Spleen (tissue), 11 donors: ENCODE results near the gene SAFB. TPM values are rescaled to one million over a fixed set of nuclear protein-coding genes. Genes with fewer than 3 reads are reported as not detected.
A peak's percentile ranks its signal among the peaks of the same experiment; 100 is the strongest.

Experiments
- DNase-seq: peaks from one replicate; pipeline ENCODE4 v3.0.0-alpha.2; 2020
- H3K27ac ChIP-seq, 8 donors: fragments of 200-600 bp; sonication (generic) in 7 of 8; 1 replicate in 4 of 8; 2 replicates in 4 of 8; pipeline versions ENCODE4 v1.5.0 to v1.8.0; 2016 to 2021; ENCODE audit warnings: inconsistent platforms in 4 of 8, mild to moderate bottlenecking in 4 of 8, moderate library complexity in 1 of 8
- H3K27me3 ChIP-seq, 7 donors: fragments of 200-600 bp; sonication (generic) in 6 of 7; replicated peaks in 1 of 7; 1 replicate in 4 of 7; 2 replicates in 3 of 7; pipeline versions ENCODE4 v1.5.0 to v1.8.0; 2016 to 2021; ENCODE audit warnings: inconsistent platforms in 3 of 7, mild to moderate bottlenecking in 1 of 7
- H3K36me3 ChIP-seq, 6 donors: fragments of 200-600 bp; sonication (generic) in 5 of 6; 1 replicate in 4 of 6; 2 replicates in 2 of 6; pipeline versions ENCODE4 v1.5.0 to v1.8.0; 2016 to 2021; ENCODE audit warnings: inconsistent platforms in 2 of 6
- H3K4me1 ChIP-seq, 6 donors: fragments of 200-600 bp; sonication (generic) in 5 of 6; 1 replicate in 3 of 6; 2 replicates in 3 of 6; pipeline versions ENCODE4 v1.5.0 to v1.8.0; 2016 to 2021; ENCODE audit warnings: inconsistent platforms in 3 of 6
- H3K4me3 ChIP-seq, 8 donors: fragments of 200-600 bp; sonication (generic) in 7 of 8; 1 replicate in 4 of 8; 2 replicates in 4 of 8; pipeline versions ENCODE4 v1.5.0 to v1.8.0; 2016 to 2021; ENCODE audit warnings: inconsistent platforms in 4 of 8, mild to moderate bottlenecking in 4 of 8, moderate library complexity in 2 of 8
- H3K9me3 ChIP-seq, 8 donors: fragments of 200-600 bp; sonication (generic) in 7 of 8; 1 replicate in 4 of 8; 2 replicates in 4 of 8; pipeline versions ENCODE4 v1.5.0 to v1.8.0; 2016 to 2021; ENCODE audit warnings: inconsistent platforms in 4 of 8
- CTCF ChIP-seq, 11 experiments: fragments of 200-600 bp in 7 of 11; fragments of 450-650 bp in 4 of 11; sonication (generic) in 4 of 11; IDR thresholded peaks in 8 of 11; conservative IDR thresholded peaks in 3 of 11; 1 replicate in 7 of 11; 2 replicates in 4 of 11; pipeline versions ENCODE4 v1.4.0 to v1.8.0; 2016 to 2021; ENCODE audit warnings: antibody characterized with exemption in 11 of 11, inconsistent platforms in 4 of 11, mild to moderate bottlenecking in 1 of 11
- POLR2A ChIP-seq, 3 donors: fragments of 450-650 bp; IDR thresholded peaks; one replicate each; pipeline ENCODE4 v1.5.1; 2017; ENCODE audit warnings: antibody characterized with exemption in 3 of 3, mild to moderate bottlenecking in 1 of 3
- POLR2AphosphoS5 ChIP-seq, 3 donors: sonication (generic); formaldehyde crosslinking; IDR thresholded peaks; one replicate each; pipeline ENCODE4 v1.5.1; 2017; ENCODE audit warnings: antibody characterized with exemption in 3 of 3
- WGBS, 5 donors: extraction: QIAGEN DNeasy Blood & Tissue Kit in 3 of 5; methylation state at CpG; one replicate each; pipeline versions ENCODE4 v1.1.5 to v1.1.7; 2013 to 2018; 5-methylcytosine and 5-hydroxymethylcytosine counted together
- intact Hi-C: fragments of 100-400 bp; cut with DNase I; formaldehyde crosslinking; loops from one replicate; pipeline ENCODE4 v1.15.0; 2023; ENCODE audit warnings: low total_unique reads
- polyA plus RNA-seq, 3 donors: library from polyadenylated mRNA; stranded (reverse); fragments of 200-250 nt; gene quantifications; one replicate each; pipeline ENCODE4 v1.2.1, GENCODE V29; 2013
- total RNA-seq, 7 donors: library from RNA; depleted of rRNA in 3 of 7; stranded (reverse); fragments of >200 nt in 3 of 7; fragmentation: NEBNext Ultra II Directional in 4 of 7; extraction: Animal tissue kit (Norgen Biotek cat#: 25700) in 4 of 7; gene quantifications; one replicate each; pipeline versions ENCODE4 v1.1.0 to v1.2.1, GENCODE V29; 2016 to 2021
- donor health status: healthy with polysubstance abuse.
- donor health status: DM: no; HTN: no; CAD: no; lungs with moderate emphysema.
- donor health status: DM: no; HTN: no; CAD: no.
- donor health status: Bipolar disorder and iron deficiency.
- donor health status: healthy.
- donor health status: DM: no; HTN: no; CAD: no.
- donor health status: DM: yes; HTN: yes; CAD: no.

SAFB gene
- total and polyA plus RNA-seq, 10 donors, result 41.7 to 161 (median 99.2) TPM

GRCh38 chr19:5643060-5643459 lies 20.2 kb downstream of the SAFB start:
- peaks cover 0 to 78% (median 68%) of the 10 kb centered on the region in 6 donors for H3K36me3 ChIP-seq
- WGBS, 5 donors, result 87 to 92% (median 89%) methylated on average over 4 of the region's 4 CpGs
- no peak for DNase-seq
- TF ChIP-seq CTCF (IDR thresholded peaks at IDR 0.05 in 8 of 11, conservative IDR thresholded peaks at IDR 0.05 in 3 of 11), result no peak
- no peak for TF ChIP-seq POLR2A (IDR thresholded peaks at IDR 0.05)
- TF ChIP-seq POLR2AphosphoS5 (IDR thresholded peaks at IDR 0.05), result no peak
- H3K9me3 ChIP-seq, result no peaks in the 10 kb centered on the region
- intact Hi-C loops, result no loop called here
- no peak overlapping the region for H3K4me3 ChIP-seq
- H3K4me1 ChIP-seq, result peaks cover 2 to 61% (median 26%) of the 10 kb centered on the region in 6 donors
- no peak overlapping the region for H3K27ac ChIP-seq
- no peaks in the 10 kb centered on the region for H3K27me3 ChIP-seq

- Histone ChIP-seq H3K27ac (no peak overlapping the region), H3K4me1 (peaks cover 0 to 52% (median 22%) of the 10 kb centered on the region in 6 donors), H3K36me3 (peaks cover 0 to 84% (median 74%) of the 10 kb centered on the region in 6 donors), H3K27me3 (no peaks in the 10 kb centered on the region), H3K4me3 (no peak overlapping the region), H3K9me3 (no peaks in the 10 kb centered on the region)
- 84 to 96% (median 95%) methylated on average over 2 of the region's 2 CpGs for WGBS, 5 donors
- TF ChIP-seq POLR2AphosphoS5 (IDR thresholded peaks at IDR 0.05), result no peak
- no peak for TF ChIP-seq CTCF (IDR thresholded peaks at IDR 0.05 in 8 of 11, conservative IDR thresholded peaks at IDR 0.05 in 3 of 11)
- no peak for TF ChIP-seq POLR2A (IDR thresholded peaks at IDR 0.05)
- intact Hi-C loops, result no loop called here
- DNase-seq, result no peak
Observed at GRCh38 chr19:5644037-5644436, 21.2 kb downstream of the SAFB start.

GRCh38 chr19:5645409-5645808 lies 22.5 kb downstream of the SAFB start:
- no peak overlapping the region for H3K4me3 ChIP-seq
- H3K27ac ChIP-seq, result no peak overlapping the region
- TF ChIP-seq CTCF (IDR thresholded peaks at IDR 0.05 in 8 of 11, conservative IDR thresholded peaks at IDR 0.05 in 3 of 11) (no peak), POLR2A (IDR thresholded peaks at IDR 0.05) (no peak), POLR2AphosphoS5 (IDR thresholded peaks at IDR 0.05) (no peak)
- DNase-seq, result peak; percentile 25
- WGBS, 5 donors, result 92 to 96% (median 95%) methylated on average over 5 of the region's 5 CpGs
- no peaks in the 10 kb centered on the region for H3K9me3 ChIP-seq
- H3K27me3 ChIP-seq, result no peaks in the 10 kb centered on the region
- H3K4me1 ChIP-seq, result peaks cover 0 to 48% (median 21%) of the 10 kb centered on the region in 6 donors
- H3K36me3 ChIP-seq, result peaks cover 0 to 93% (median 83%) of the 10 kb centered on the region in 6 donors
- intact Hi-C loops, result no loop called here

GRCh38 chr19:5646703-5647102 lies 23.8 kb downstream of the SAFB start:
- 76 to 96% (median 88%) methylated on average over 4 of the region's 4 CpGs for WGBS, 5 donors
- peak; percentile 12 for DNase-seq
- no peaks in the 10 kb centered on the region for H3K9me3 ChIP-seq

More at GRCh38 chr19:5646703-5647102, 23.8 kb downstream of the SAFB start:
- Histone ChIP-seq H3K4me1 (peaks cover 0 to 35% (median 13%) of the 10 kb centered on the region in 6 donors), H3K4me3 (no peak overlapping the region), H3K27ac (no peak overlapping the region), H3K27me3 (no peaks in the 10 kb centered on the region), H3K36me3 (peaks cover 0 to 94% (median 89%) of the 10 kb centered on the region in 6 donors)
- intact Hi-C loops, result no loop called here
- no peak for TF ChIP-seq POLR2A (IDR thresholded peaks at IDR 0.05)
- TF ChIP-seq CTCF (IDR thresholded peaks at IDR 0.05 in 8 of 11, conservative IDR thresholded peaks at IDR 0.05 in 3 of 11), result no peak
- peak in 1 of 3 donors; percentile 1 for TF ChIP-seq POLR2AphosphoS5 (IDR thresholded peaks at IDR 0.05)
